Keratinocyte (primary cell): Measurements from ENCODE around the gene FUT8.

ENCODE experiments used
- CTCF ChIP-seq, 3 experiments: IDR thresholded peaks in 1 of 3; conservative IDR thresholded peaks in 1 of 3; optimal IDR thresholded peaks in 1 of 3; 2 replicates in 2 of 3; 3 replicates in 1 of 3; pipeline versions ENCODE3 to v1.5.1; 2011; ENCODE audit warnings: low read length in 3 of 3, mild to moderate bottlenecking in 3 of 3, moderate library complexity in 2 of 3, control low read depth in 1 of 3, inconsistent platforms in 1 of 3; ENCODE audit not compliant: insufficient read depth in 2 of 3; ENCODE audit errors: extremely low read depth in 1 of 3
- EZH2 ChIP-seq: IDR thresholded peaks from one replicate; pipeline ENCODE4 v1.6.1; 2012; ENCODE audit warnings: inconsistent platforms, mild to moderate bottlenecking, low read length, moderate library complexity

- TF ChIP-seq CTCF (optimal IDR thresholded peaks at IDR 0.05 in 1 of 3, IDR thresholded peaks at IDR 0.05 in 1 of 3, conservative IDR thresholded peaks at IDR 0.05 in 1 of 3; ENCODE audit: extremely low read depth in 1 of 3, insufficient read depth in 2 of 3, low read length in 3 of 3) (no peak), EZH2 (no peak)
These were observed 94.3 kb downstream of the FUT8 start for GRCh38 chr14:65506801-65507200.
